ENCODE data around the gene ARIH2. TPM values are rescaled to one million over a fixed set of nuclear protein-coding genes. Genes with fewer than 3 reads are reported as not detected.

Gene ARIH2
- total and polyA plus RNA-seq, 2 donors (not counting 3 experiments of a cell fraction or from before 2014, with no cell fraction given): 59.7 to 85.5 TPM

DNA sequence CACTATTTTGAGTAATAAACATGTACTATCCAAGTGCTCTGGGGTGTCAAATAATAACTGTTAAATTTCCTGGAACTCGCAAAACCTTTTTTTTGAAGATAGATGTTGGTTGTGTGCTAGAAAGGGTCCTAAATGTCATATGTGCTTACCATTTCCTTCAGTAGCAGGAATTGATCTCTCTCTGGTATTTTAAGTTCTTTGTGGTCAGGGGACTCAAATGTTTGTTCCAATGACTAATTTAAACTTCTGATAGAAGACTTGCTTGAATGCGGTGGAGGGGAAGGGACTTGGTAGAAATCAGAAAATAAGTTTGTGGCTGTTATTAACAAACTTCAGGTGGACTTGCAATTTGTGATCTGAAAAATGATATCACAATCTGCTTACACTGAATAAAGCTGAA, 26.8 kb downstream of the ARIH2 start:
- Histone ChIP-seq H3K27me3 (ENCODE audit: control insufficient read depth in 2 of 2, insufficient read depth in 2 of 2, low read length in 2 of 2) (no peaks in the 10 kb centered on the region), H4K20me1 (replicated peaks; ENCODE audit: control insufficient read depth, extremely low read depth, insufficient read depth, low read length) (no peaks in the 10 kb centered on the region), H3K9me3 (replicated peaks; ENCODE audit: control insufficient read depth, insufficient read depth, low read length) (no peaks in the 10 kb centered on the region), H3K36me3 (ENCODE audit: control insufficient read depth in 2 of 2, extremely low read depth in 1 of 2, insufficient read depth in 2 of 2, low read length in 2 of 2) (peaks cover 0 to 2% of the 10 kb centered on the region in 2 experiments), H3K9ac (replicated peaks; ENCODE audit: extremely low read depth, insufficient read depth, low read length) (no peak overlapping the region), H3K9me1 (replicated peaks; ENCODE audit: control insufficient read depth, extremely low read depth, insufficient read depth, low read length) (no peaks in the 10 kb centered on the region), H3K4me1 (ENCODE audit: control insufficient read depth, extremely low read depth, insufficient read depth, low read length) (no peaks in the 10 kb centered on the region), H2AFZ (ENCODE audit: low read depth, low read length) (no peak overlapping the region), H3K4me3 (replicated peaks in 1 of 3; ENCODE audit: insufficient read depth in 1 of 3, low read depth in 1 of 3, low read length in 3 of 3) (no peak overlapping the region), H3K79me2 (ENCODE audit: control insufficient read depth, insufficient read depth, low read length) (peaks cover 35% of the 10 kb centered on the region), H3K27ac (ENCODE audit: insufficient read depth, low read depth, low read length) (no peak overlapping the region), H3K4me2 (ENCODE audit: insufficient read depth, low read length) (no peak overlapping the region)
- CTCF ChIA-PET: interaction anchor here (1.7 kb wide), 1 partner anchor 13 kb away, joined by 4 read pairs; no protein-coding TSS in a partner anchor
- DNase-seq (ENCODE audit: low read depth, low spot score) (no peak), FAIRE-seq (no peak)
- TF ChIP-seq EZH2 (IDR thresholded peaks at IDR 0.05; ENCODE audit: borderline replicate concordance, low read depth, low read length, severe bottlenecking) (no peak), CTCF (IDR thresholded peaks at IDR 0.05; ENCODE audit: extremely low read depth in 1 of 2, insufficient read depth in 1 of 2, low read depth in 1 of 2, low read length in 2 of 2) (no peak), GATA2 (IDR thresholded peaks at IDR 0.05; ENCODE audit: insufficient read depth, insufficient read length, low read depth, low read length) (no peak), POLR2A (IDR thresholded peaks at IDR 0.05; ENCODE audit: low read depth, low read length) (no peak), MAX (IDR thresholded peaks at IDR 0.05; ENCODE audit: insufficient read depth, insufficient read length) (no peak), POLR2AphosphoS5 (IDR thresholded peaks at IDR 0.05; ENCODE audit: insufficient read depth, low read depth, low read length) (no peak), JUN (IDR thresholded peaks at IDR 0.05; ENCODE audit: borderline replicate concordance, insufficient read depth, insufficient read length, low read depth) (no peak), MYC (IDR thresholded peaks at IDR 0.05; ENCODE audit: low read depth, low read length) (no peak), FOS (IDR thresholded peaks at IDR 0.05; ENCODE audit: borderline replicate concordance, insufficient read depth, low read length) (no peak)
- no TSS peak for BruUV-seq (replicated peaks)
- POLR2A ChIA-PET: no interaction called here
- intact Hi-C loops (cut with micrococcal nuclease) (no loop called here), dilution Hi-C loops (cut with MboI; ENCODE audit: extremely low pct_ligation_motif_present, low sequenced_read_pairs) (no loop called here)

All from endothelial cell of umbilical vein (primary cell).